ENCODE measurements around the gene ECE1. TPM values are rescaled to one million over a fixed set of nuclear protein-coding genes. Genes with fewer than 3 reads are reported as not detected.

ECE1 gene
- total and polyA plus RNA-seq, 2 of the 13 experiments (the other 11 are each of a cell fraction or from before 2014, with no cell fraction given) = 13.5 to 21.2 TPM

DNA sequence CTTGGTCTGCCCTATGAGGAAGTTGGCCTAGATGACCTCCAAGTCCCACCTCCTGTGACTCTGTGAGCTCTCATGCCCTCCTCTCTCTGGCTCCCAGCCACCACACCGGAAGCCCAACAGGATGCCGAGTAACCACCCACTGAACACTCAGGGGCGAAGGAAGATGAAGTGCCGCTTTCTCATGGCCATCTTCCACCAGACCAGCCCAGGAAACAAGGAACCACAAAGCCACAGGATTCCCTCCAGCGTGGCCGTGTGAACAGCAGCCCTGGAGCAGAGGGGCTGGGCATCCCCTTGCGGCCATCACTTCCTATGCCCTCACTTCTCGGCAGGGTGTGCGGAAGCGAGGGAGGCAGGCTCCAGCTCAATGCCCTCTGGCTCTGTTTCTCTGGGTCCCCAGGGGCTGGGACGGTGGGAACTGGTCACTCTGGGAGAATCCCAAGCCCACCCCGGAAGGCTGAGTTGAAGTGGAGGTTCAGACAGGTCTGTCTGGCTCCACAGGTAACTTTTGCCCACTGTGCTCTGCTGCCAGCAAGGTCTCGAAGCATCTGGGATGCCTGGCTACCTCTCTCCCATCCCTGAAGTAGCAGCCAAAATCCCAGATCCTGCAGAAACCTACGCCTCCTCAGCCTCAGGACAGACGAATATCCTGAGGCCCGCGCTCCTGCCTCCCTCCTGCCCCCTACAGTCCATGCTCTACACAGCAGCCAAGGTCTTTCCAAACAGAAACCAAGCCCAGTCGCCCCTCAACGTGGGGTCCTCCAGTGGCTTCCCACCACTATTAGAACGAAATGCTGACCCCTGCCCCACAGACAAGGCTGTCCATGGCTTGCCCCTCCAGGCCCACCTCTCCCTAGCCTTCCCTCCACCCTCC is 44.2 kb upstream of the ECE1 start (continued):
- TF ChIP-seq, protein P1, sequence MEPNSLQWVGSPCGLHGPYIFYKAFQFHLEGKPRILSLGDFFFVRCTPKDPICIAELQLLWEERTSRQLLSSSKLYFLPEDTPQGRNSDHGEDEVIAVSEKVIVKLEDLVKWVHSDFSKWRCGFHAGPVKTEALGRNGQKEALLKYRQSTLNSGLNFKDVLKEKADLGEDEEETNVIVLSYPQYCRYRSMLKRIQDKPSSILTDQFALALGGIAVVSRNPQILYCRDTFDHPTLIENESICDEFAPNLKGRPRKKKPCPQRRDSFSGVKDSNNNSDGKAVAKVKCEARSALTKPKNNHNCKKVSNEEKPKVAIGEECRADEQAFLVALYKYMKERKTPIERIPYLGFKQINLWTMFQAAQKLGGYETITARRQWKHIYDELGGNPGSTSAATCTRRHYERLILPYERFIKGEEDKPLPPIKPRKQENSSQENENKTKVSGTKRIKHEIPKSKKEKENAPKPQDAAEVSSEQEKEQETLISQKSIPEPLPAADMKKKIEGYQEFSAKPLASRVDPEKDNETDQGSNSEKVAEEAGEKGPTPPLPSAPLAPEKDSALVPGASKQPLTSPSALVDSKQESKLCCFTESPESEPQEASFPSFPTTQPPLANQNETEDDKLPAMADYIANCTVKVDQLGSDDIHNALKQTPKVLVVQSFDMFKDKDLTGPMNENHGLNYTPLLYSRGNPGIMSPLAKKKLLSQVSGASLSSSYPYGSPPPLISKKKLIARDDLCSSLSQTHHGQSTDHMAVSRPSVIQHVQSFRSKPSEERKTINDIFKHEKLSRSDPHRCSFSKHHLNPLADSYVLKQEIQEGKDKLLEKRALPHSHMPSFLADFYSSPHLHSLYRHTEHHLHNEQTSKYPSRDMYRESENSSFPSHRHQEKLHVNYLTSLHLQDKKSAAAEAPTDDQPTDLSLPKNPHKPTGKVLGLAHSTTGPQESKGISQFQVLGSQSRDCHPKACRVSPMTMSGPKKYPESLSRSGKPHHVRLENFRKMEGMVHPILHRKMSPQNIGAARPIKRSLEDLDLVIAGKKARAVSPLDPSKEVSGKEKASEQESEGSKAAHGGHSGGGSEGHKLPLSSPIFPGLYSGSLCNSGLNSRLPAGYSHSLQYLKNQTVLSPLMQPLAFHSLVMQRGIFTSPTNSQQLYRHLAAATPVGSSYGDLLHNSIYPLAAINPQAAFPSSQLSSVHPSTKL (CRISPR knock-in tag; IDR thresholded peaks at IDR 0.05) = peak; percentile 21; the same call in 1 of the 2 replicates
- TF ChIP-seq SRF (IDR thresholded peaks at IDR 0.05; ENCODE audit: low read depth, low read length) (no peak), ZNF672 (CRISPR knock-in tag; IDR thresholded peaks at IDR 0.05) (no peak), FOXO1 (CRISPR knock-in tag; IDR thresholded peaks at IDR 0.05) (no peak), NFATC3 (CRISPR knock-in tag; IDR thresholded peaks at IDR 0.05) (no peak), RFXANK (CRISPR knock-in tag; IDR thresholded peaks at IDR 0.05) (no peak), REST (IDR thresholded peaks at IDR 0.05; ENCODE audit: borderline replicate concordance in 1 of 2, low read depth in 1 of 2, low read length in 2 of 2) (no peak), SPEN (CRISPR knock-in tag; IDR thresholded peaks at IDR 0.05; ENCODE audit: low read depth) (peak; percentile 11; the same call in 1 of the 2 replicates), ZNF225 (CRISPR knock-in tag; IDR thresholded peaks at IDR 0.05) (0 out of 2 replicates have a peak, but pooled peaks have one; percentile 69), POLR2AphosphoS5 (IDR thresholded peaks at IDR 0.05; ENCODE audit: low read depth, low read length) (no peak), ZGPAT (CRISPR knock-in tag; IDR thresholded peaks at IDR 0.05) (peak; percentile 25; the same call in 1 of the 2 replicates), ZNF354B (CRISPR knock-in tag; IDR thresholded peaks at IDR 0.05) (no peak), PHB2 (IDR thresholded peaks at IDR 0.05; ENCODE audit: partially characterized antibody) (no peak), HNF1B (CRISPR knock-in tag; IDR thresholded peaks at IDR 0.05) (peak; percentile 17; the same call in 1 of the 2 replicates), ZSCAN30 (CRISPR knock-in tag; IDR thresholded peaks at IDR 0.05) (no peak), ZNF788 (CRISPR knock-in tag; IDR thresholded peaks at IDR 0.05; ENCODE audit: borderline replicate concordance) (0 out of 2 replicates have a peak, but pooled peaks have one; percentile 51), SAP130 (CRISPR knock-in tag; IDR thresholded peaks at IDR 0.05; ENCODE audit: low read depth) (peak; percentile 12; the same call in 1 of the 2 replicates), MTA3 (CRISPR knock-in tag; IDR thresholded peaks at IDR 0.05) (no peak), ZNF12 (CRISPR knock-in tag; IDR thresholded peaks at IDR 0.05) (no peak)

Data from HepG2 (cell line).